GM12878 (cell line): ENCODE results near the gene NELFB. TPM values are rescaled to one million over a fixed set of nuclear protein-coding genes. Genes with fewer than 3 reads are reported as not detected.

ENCODE experiments used
- BHLHE40 ChIP-seq, 2 experiments: fragments of 450-650 bp in 1 of 2; IDR thresholded peaks; 2 replicates each; pipeline ENCODE4 v1.6.1; 2011 to 2017; ENCODE audit warnings: low read depth in 2 of 2, borderline replicate concordance in 1 of 2, improper control_type of control experiment in 1 of 2, low read length in 1 of 2, mild to moderate bottlenecking in 1 of 2
- CBX3 ChIP-seq: fragments of 200-600 bp; sonication (generic); IDR thresholded peaks from 2 replicates; pipeline ENCODE4 v1.6.1; 2016; ENCODE audit warnings: low read depth, borderline replicate concordance
- FOS ChIP-seq: IDR thresholded peaks from 3 replicates; pipeline ENCODE4 v1.6.1; 2011; ENCODE audit warnings: borderline replicate concordance; ENCODE audit not compliant: insufficient read length; ENCODE audit errors: extremely low read depth
- GATAD2B ChIP-seq: fragments of 450-650 bp; conservative IDR thresholded peaks from 2 replicates; pipeline ENCODE4 v1.6.1; 2017; ENCODE audit warnings: low read depth, mild to moderate bottlenecking, moderate library complexity
- IKZF1 ChIP-seq: fragments of 450-650 bp; conservative IDR thresholded peaks from 2 replicates; pipeline ENCODE4 v1.6.1; 2017; ENCODE audit warnings: antibody characterized with exemption, mild to moderate bottlenecking
- JUND ChIP-seq: IDR thresholded peaks from 2 replicates; pipeline ENCODE4 v1.6.1; 2012; ENCODE audit warnings: low read depth, mild to moderate bottlenecking, low read length, improper control_type of control experiment, moderate library complexity
- LARP7 ChIP-seq: fragments of 450-650 bp; IDR thresholded peaks from 2 replicates; pipeline ENCODE4 v1.6.1; 2017; ENCODE audit warnings: mild to moderate bottlenecking
- MTA2 ChIP-seq: fragments of 450-650 bp; IDR thresholded peaks from 2 replicates; pipeline ENCODE4 v1.6.1; 2016; ENCODE audit warnings: low read depth, mild to moderate bottlenecking, moderate library complexity
- PRDM15 ChIP-seq: fragments of 450-650 bp; formaldehyde crosslinking; IDR thresholded peaks from 2 replicates; pipeline ENCODE4 v1.4.0; 2020; ENCODE audit warnings: mild to moderate bottlenecking, moderate library complexity
- RCOR1 ChIP-seq: conservative IDR thresholded peaks from 2 replicates; pipeline ENCODE4 v1.6.1; 2012; ENCODE audit warnings: low read depth, low read length, improper control_type of control experiment
- RUNX3 ChIP-seq: IDR thresholded peaks from 2 replicates; pipeline ENCODE4 v1.6.1; 2012; ENCODE audit warnings: low read length, inconsistent platforms
- SIN3A ChIP-seq: IDR thresholded peaks from 2 replicates; pipeline ENCODE4 v1.6.1; 2012; ENCODE audit warnings: low read depth, low read length, improper control_type of control experiment
- SMARCA5 ChIP-seq: fragments of 450-650 bp; IDR thresholded peaks from 2 replicates; pipeline ENCODE4 v1.6.1; 2017; ENCODE audit warnings: mild to moderate bottlenecking
- SP1 ChIP-seq: IDR thresholded peaks from one replicate; pipeline ENCODE4 v1.6.1; 2011; ENCODE audit warnings: low read depth, low read length
- SREBF1 ChIP-seq: IDR thresholded peaks from 2 replicates; pipeline ENCODE4 v1.6.1; 2012; ENCODE audit warnings: mild to moderate bottlenecking, low read length
- TBL1XR1 ChIP-seq: IDR thresholded peaks from 2 replicates; pipeline ENCODE4 v1.6.1; 2012; ENCODE audit warnings: low read depth, low read length, improper control_type of control experiment
- YY1 ChIP-seq: IDR thresholded peaks from 2 replicates; pipeline ENCODE4 v1.6.1; 2011; ENCODE audit warnings: low read depth, mild to moderate bottlenecking, low read length
- ZBTB33 ChIP-seq: fragments of 450-650 bp; IDR thresholded peaks from 2 replicates; pipeline ENCODE4 v1.6.1; 2017; ENCODE audit warnings: mild to moderate bottlenecking
- ZNF207 ChIP-seq: fragments of 450-650 bp; IDR thresholded peaks from 2 replicates; pipeline ENCODE4 v1.6.1; 2014; ENCODE audit warnings: antibody characterized with exemption, mild to moderate bottlenecking, borderline replicate concordance
- polyA plus RNA-seq, 11 experiments: library from polyadenylated mRNA; depleted of rRNA in 4 of 11; unstranded in 6 of 11; stranded (reverse) in 5 of 11; fragments of >200 nt; fragmentation: Nextera tagmentation in 4 of 11; fragmentation: Illumina TruSeq in 1 of 11; extraction: Ambion mirVana in 4 of 11; extraction: Trizol in 1 of 11; gene quantifications; 1 replicate in 1 of 11; 2 replicates in 10 of 11; pipeline versions ENCODE4 v1.2.1 to v1.2.3, GENCODE V29; 2011 to 2016; ENCODE audit warnings: inconsistent platforms in 2 of 11, missing spikeins in 2 of 11, low read depth in 1 of 11
- total RNA-seq, 4 experiments: library from RNA; depleted of rRNA in 3 of 4; stranded (reverse); fragments of >200 nt in 3 of 4; fragmentation: Illumina TruSeq in 1 of 4; extraction: Trizol in 1 of 4; gene quantifications; 2 replicates each; pipeline versions ENCODE4 v1.2.1 to v1.2.3, GENCODE V29; 2013 to 2021
- TF ChIP-seq, protein P1 (sequence below): fragments of 450-650 bp; conservative IDR thresholded peaks from 2 replicates; pipeline ENCODE4 v1.6.1; 2017; ENCODE audit warnings: mild to moderate bottlenecking, moderate library complexity
- TF ChIP-seq, protein P2 (sequence below): IDR thresholded peaks from 2 replicates; pipeline ENCODE4 v1.6.1; 2012; ENCODE audit warnings: low read depth, low read length, improper control_type of control experiment

Gene NELFB
- total and polyA plus RNA-seq, 10 of the 15 experiments (the other 5 are each of a cell fraction or from before 2014, with no cell fraction given), result 0.19 to 63.4 (median 30.9) TPM

DNA sequence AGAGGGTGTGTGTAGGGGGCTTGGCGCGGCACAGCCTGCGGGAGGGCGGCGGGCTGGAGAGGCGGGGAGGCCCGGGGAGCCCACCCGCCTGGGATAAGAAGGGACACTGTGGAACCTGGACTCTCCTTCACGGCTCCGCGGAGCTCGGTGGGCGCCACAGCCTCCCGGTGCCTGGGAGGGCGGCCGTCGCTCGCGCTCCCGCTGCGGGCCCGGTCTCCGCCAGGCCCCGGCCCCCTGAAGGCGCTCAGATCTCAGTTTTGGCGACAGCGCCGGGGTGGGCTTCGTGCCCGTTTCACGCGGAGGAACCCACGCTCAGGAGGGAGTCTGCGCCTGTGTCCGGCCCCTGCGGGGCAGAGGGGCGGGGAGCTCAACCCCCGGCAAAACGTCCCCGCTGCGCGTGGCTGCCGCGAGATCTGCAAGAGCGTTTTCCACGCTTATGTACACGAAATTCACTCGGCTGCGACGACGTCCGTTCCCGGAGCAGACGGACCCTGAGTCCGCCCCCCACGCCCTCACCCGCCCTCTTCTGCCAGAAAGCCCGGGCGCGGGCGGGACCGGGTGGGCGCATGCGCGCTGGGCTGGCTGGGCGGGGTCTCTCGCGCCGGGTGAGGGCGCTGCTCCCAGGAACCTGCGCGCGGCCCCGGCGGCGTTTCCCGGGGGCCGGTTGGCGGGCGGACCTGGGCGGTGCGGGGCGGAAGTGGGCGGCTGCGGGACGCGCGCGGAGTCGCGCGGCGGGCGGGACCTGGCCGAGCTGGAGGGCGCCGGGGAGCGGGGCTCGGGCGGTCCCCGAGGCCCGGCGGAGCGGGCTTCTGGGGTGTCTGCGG is at the start of gene NELFB (continued):
- peak; percentile 83 for TF ChIP-seq SIN3A
- TF ChIP-seq JUND, result 0 out of 2 replicates have a peak, but pooled peaks have one; percentile 49
- peak; percentile 36; the same call in 1 of the 2 replicates for TF ChIP-seq ZBTB33
- peak; percentile 53; the same call in 1 of the 2 replicates for TF ChIP-seq ZNF207
- TF ChIP-seq BHLHE40 (IDR thresholded peaks at IDR 0.05; ENCODE audit: borderline replicate concordance in 1 of 2, low read depth in 2 of 2, low read length in 1 of 2), result peak; percentile 33 to 79; a peak in 3 of 4 replicates
- TF ChIP-seq TBL1XR1, result peak; percentile 73; the same call in 1 of the 2 replicates
- 0 out of 2 replicates have a peak, but pooled peaks have one; percentile 37 for TF ChIP-seq SREBF1
- no peak; the same call in 1 of the 2 replicates for TF ChIP-seq RUNX3
- TF ChIP-seq MTA2, result no peak
- TF ChIP-seq SMARCA5, result peak; percentile 65; the same call in 1 of the 2 replicates
- TF ChIP-seq, protein P1, sequence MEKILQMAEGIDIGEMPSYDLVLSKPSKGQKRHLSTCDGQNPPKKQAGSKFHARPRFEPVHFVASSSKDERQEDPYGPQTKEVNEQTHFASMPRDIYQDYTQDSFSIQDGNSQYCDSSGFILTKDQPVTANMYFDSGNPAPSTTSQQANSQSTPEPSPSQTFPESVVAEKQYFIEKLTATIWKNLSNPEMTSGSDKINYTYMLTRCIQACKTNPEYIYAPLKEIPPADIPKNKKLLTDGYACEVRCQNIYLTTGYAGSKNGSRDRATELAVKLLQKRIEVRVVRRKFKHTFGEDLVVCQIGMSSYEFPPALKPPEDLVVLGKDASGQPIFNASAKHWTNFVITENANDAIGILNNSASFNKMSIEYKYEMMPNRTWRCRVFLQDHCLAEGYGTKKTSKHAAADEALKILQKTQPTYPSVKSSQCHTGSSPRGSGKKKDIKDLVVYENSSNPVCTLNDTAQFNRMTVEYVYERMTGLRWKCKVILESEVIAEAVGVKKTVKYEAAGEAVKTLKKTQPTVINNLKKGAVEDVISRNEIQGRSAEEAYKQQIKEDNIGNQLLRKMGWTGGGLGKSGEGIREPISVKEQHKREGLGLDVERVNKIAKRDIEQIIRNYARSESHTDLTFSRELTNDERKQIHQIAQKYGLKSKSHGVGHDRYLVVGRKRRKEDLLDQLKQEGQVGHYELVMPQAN, result peak; percentile 78
- TF ChIP-seq SP1, result peak; percentile 73
- peak; percentile 95 for TF ChIP-seq LARP7
- TF ChIP-seq CBX3, result no peak
- peak; percentile 98 for TF ChIP-seq IKZF1
- no peak for TF ChIP-seq RCOR1
- peak; percentile 93 for TF ChIP-seq YY1
- no peak for TF ChIP-seq PRDM15 (CRISPR knock-in tag)
- TF ChIP-seq, protein P2, sequence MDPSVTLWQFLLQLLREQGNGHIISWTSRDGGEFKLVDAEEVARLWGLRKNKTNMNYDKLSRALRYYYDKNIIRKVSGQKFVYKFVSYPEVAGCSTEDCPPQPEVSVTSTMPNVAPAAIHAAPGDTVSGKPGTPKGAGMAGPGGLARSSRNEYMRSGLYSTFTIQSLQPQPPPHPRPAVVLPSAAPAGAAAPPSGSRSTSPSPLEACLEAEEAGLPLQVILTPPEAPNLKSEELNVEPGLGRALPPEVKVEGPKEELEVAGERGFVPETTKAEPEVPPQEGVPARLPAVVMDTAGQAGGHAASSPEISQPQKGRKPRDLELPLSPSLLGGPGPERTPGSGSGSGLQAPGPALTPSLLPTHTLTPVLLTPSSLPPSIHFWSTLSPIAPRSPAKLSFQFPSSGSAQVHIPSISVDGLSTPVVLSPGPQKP, result no peak; the same call in 1 of the 2 replicates
- TF ChIP-seq FOS, result no peak
- TF ChIP-seq GATAD2B, result peak; percentile 93
